Neural cell (in vitro differentiated cells): ENCODE results near the gene KCNIP3.

Source experiments
- CTCF ChIP-seq: fragments of 450-650 bp; IDR thresholded peaks from 2 replicates; pipeline ENCODE4 v1.5.1; 2014; ENCODE audit warnings: antibody characterized with exemption, mild to moderate bottlenecking, moderate library complexity; ENCODE audit not compliant: poor library complexity, severe bottlenecking
- EP300 ChIP-seq: fragments of 450-650 bp; conservative IDR thresholded peaks from 2 replicates; pipeline ENCODE4 v1.6.1; 2014; ENCODE audit warnings: antibody characterized with exemption, mild to moderate bottlenecking, moderate library complexity; ENCODE audit not compliant: poor library complexity, severe bottlenecking
- EZH2 ChIP-seq: fragments of 200-600, 300-800 bp; shearing (Covaris generic), sonication (generic); IDR thresholded peaks from 2 replicates; pipeline ENCODE4 v1.6.1; 2014; ENCODE audit warnings: antibody characterized with exemption, low read length, borderline replicate concordance, mild to moderate bottlenecking; ENCODE audit not compliant: insufficient read depth, poor library complexity, severe bottlenecking
- POLR2AphosphoS5 ChIP-seq: IDR thresholded peaks from 2 replicates; pipeline ENCODE4 v1.6.1; 2012
- RAD21 ChIP-seq: fragments of 450-650 bp; conservative IDR thresholded peaks from 2 replicates; pipeline ENCODE4 v1.6.1; 2014; ENCODE audit warnings: antibody characterized with exemption, mild to moderate bottlenecking, moderate library complexity
- REST ChIP-seq: IDR thresholded peaks from 2 replicates; pipeline ENCODE4 v1.6.1; 2012; ENCODE audit warnings: borderline replicate concordance

GRCh38 chr2:95289253-95289652 lies 7.9 kb upstream of the KCNIP3 start:
- TF ChIP-seq CTCF, result no peak
- no peak for TF ChIP-seq EZH2
- no peak for TF ChIP-seq POLR2AphosphoS5
- TF ChIP-seq REST, result no peak
- no peak for TF ChIP-seq EP300
- TF ChIP-seq RAD21, result no peak
